Measurements from ENCODE around the gene COPS6. TPM values are rescaled to one million over a fixed set of nuclear protein-coding genes. Genes with fewer than 3 reads are reported as not detected.

The COPS6 gene
- total RNA-seq, 4 donors from 2014 or later: 32.5 to 71.5 (median 39.9) TPM

DNA sequence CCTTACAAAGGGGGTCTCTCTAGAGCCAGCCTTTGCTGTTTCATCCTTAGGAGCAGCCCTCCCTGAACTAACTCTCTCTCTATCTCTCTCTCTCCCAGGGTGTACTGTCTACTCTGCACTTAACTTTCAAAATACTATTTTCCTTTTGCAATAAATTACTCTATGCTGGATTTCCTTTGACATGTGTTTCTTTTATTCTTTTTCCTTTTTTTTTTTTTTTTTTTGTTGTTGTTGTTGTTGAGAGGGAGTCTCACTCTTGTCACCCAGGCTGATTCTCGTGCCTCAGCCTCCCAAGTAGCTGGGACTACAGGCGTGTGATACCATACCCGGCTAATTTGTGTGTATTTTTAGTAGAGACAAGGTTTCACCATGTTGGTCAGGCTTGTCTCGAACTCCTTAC lies 5.8 kb upstream of the COPS6 start:
- H3K4me3 ChIP-seq (replicated peaks in 1 of 3): no peak overlapping the region
- peak overlapping the region; percentile 65 to 85 (median 83) for H3K27ac ChIP-seq
- TF ChIP-seq POLR2A (IDR thresholded peaks at IDR 0.05): no peak
- TF ChIP-seq CTCF (IDR thresholded peaks at IDR 0.05): no peak
- no peaks in the 10 kb centered on the region for H3K9me3 ChIP-seq
- H3K4me1 ChIP-seq: peaks cover 24 to 26% of the 10 kb centered on the region in 2 donors
- intact Hi-C loops (cut with DNase I): loop anchor here (5.0 kb wide), 1 partner anchor 91 kb away; no protein-coding TSS in a partner anchor
- H3K36me3 ChIP-seq: no peaks in the 10 kb centered on the region
- no peaks in the 10 kb centered on the region for H3K27me3 ChIP-seq
- no peak for DNase-seq
- WGBS, 2 donors: 71 to 74% methylated on average over 4 of the region's 4 CpGs

DNA sequence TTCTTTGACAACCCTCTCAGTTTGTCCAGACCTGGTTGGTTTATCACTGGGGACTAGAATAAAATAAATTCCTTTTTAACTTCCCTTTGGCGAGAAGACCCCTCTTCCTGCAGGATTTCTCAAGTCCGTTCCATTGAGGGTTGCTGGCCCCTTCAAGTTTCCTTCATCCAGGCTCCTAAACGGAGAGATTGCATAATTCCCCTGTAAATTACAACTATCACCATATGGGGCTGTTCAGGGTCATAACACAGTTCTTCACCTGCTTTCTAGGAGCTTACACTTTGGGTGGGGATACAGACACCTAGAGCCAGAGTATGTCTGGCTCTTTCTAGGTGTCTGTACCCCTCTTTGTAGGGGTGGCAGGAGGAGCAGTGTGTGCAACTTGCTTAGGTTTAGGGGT lies 3.3 kb upstream of the COPS6 start:
- DNase-seq: no peak
- no peak overlapping the region for H3K27ac ChIP-seq
- H3K27me3 ChIP-seq: no peaks in the 10 kb centered on the region
- H3K36me3 ChIP-seq: no peaks in the 10 kb centered on the region
- WGBS, 2 donors: 76 to 78% methylated on average over 3 of the region's 3 CpGs
- intact Hi-C loops (cut with DNase I): no loop called here
- no peaks in the 10 kb centered on the region for H3K9me3 ChIP-seq
- H3K4me3 ChIP-seq (replicated peaks in 1 of 3): no peak overlapping the region
- H3K4me1 ChIP-seq: peaks cover 15 to 31% of the 10 kb centered on the region in 2 donors
- TF ChIP-seq POLR2A (IDR thresholded peaks at IDR 0.05) (no peak), CTCF (IDR thresholded peaks at IDR 0.05) (no peak)

- H3K27ac ChIP-seq: no peak overlapping the region
Observed at GRCh38 chr7:100087055-100087750, 1.6 kb upstream of the COPS6 start.

GRCh38 chr7:100088095-100088620 lies 611 bp upstream of the COPS6 start:
- H3K4me3 ChIP-seq (replicated peaks in 1 of 3): peak overlapping the region; percentile 28 to 79 (median 72)
- WGBS, 2 donors: 69 to 71% methylated on average over 11 of the region's 11 CpGs
- peak overlapping the region; percentile 83 to 88 (median 84) for H3K27ac ChIP-seq
- no peak for TF ChIP-seq POLR2A (IDR thresholded peaks at IDR 0.05)
- no peak for TF ChIP-seq CTCF (IDR thresholded peaks at IDR 0.05)
- peaks cover 0 to 17% of the 10 kb centered on the region in 2 donors for H3K4me1 ChIP-seq
- H3K36me3 ChIP-seq: peaks cover 22 to 23% of the 10 kb centered on the region in 2 donors
- no peaks in the 10 kb centered on the region for H3K9me3 ChIP-seq
- DNase-seq: peak; percentile 33 to 49
- H3K27me3 ChIP-seq: no peaks in the 10 kb centered on the region
- intact Hi-C loops (cut with DNase I): no loop called here

More at GRCh38 chr7:100087055-100087750, 1.6 kb upstream of the COPS6 start:
- peaks cover 14% of the 10 kb centered on the region in 2 donors for H3K36me3 ChIP-seq
- WGBS, 2 donors: 71% methylated on average over 10 of the region's 10 CpGs
- H3K27me3 ChIP-seq: no peaks in the 10 kb centered on the region
- DNase-seq: no peak
- no peak overlapping the region for H3K4me3 ChIP-seq (replicated peaks in 1 of 3)
- intact Hi-C loops (cut with DNase I): no loop called here
- TF ChIP-seq POLR2A (IDR thresholded peaks at IDR 0.05): no peak
- no peak for TF ChIP-seq CTCF (IDR thresholded peaks at IDR 0.05)
- no peaks in the 10 kb centered on the region for H3K9me3 ChIP-seq
- H3K4me1 ChIP-seq: peaks cover 9 to 24% of the 10 kb centered on the region in 2 donors

Data from thyroid gland (tissue), 4 donors.